Lung (tissue), 12 donors: ENCODE measurements around the gene ATRNL1. TPM values are rescaled to one million over a fixed set of nuclear protein-coding genes. Genes with fewer than 3 reads are reported as not detected.
"Not testable (repeated sequence)": the region's sequence is repeated elsewhere in the genome, so short reads cannot be mapped to it uniquely, and the experiment has no call there.

Source experiments
- ATAC-seq: fragments of 200-7000 bp; cut with Tn5 transposase; one replicate; pipeline ENCODE4 v1.9.1; 2020; ENCODE audit warnings: moderate number of reproducible peaks; ENCODE audit not compliant: insufficient read depth, low FRiP score
- DNase-seq, 3 donors: peaks; one replicate each; pipeline ENCODE4 v3.0.0-alpha.2; 2013 to 2017
- H3K27ac ChIP-seq, 2 donors: one replicate each; pipeline ENCODE4 v1.5.1; 2013; ENCODE audit warnings: mild to moderate bottlenecking in 2 of 2, moderate library complexity in 2 of 2, control low read depth in 1 of 2, inconsistent platforms in 1 of 2, low read depth in 1 of 2, low read length in 1 of 2
- H3K27me3 ChIP-seq, 3 donors: one replicate each; pipeline ENCODE4 v1.5.1; 2013; ENCODE audit warnings: low read length in 2 of 3; ENCODE audit not compliant: control insufficient read depth in 3 of 3, insufficient read depth in 3 of 3
- H3K36me3 ChIP-seq, 4 donors: one replicate each; pipeline ENCODE4 v1.5.1; 2013; ENCODE audit warnings: low read length in 4 of 4, mild to moderate bottlenecking in 1 of 4, moderate library complexity in 1 of 4; ENCODE audit not compliant: control insufficient read depth in 4 of 4, insufficient read depth in 4 of 4
- H3K4me1 ChIP-seq, 5 donors: one replicate each; pipeline ENCODE4 v1.5.1; 2013; ENCODE audit warnings: low read length in 5 of 5, mild to moderate bottlenecking in 2 of 5, moderate library complexity in 1 of 5; ENCODE audit not compliant: control insufficient read depth in 5 of 5, insufficient read depth in 5 of 5
- H3K4me3 ChIP-seq: one replicate; pipeline ENCODE4 v1.5.1; 2013; ENCODE audit warnings: mild to moderate bottlenecking, control low read depth, moderate library complexity
- H3K9ac ChIP-seq, 2 donors: one replicate each; pipeline ENCODE4 v1.5.1; 2013; ENCODE audit warnings: low read length in 2 of 2, control low read depth in 1 of 2; ENCODE audit not compliant: insufficient read depth in 1 of 2
- H3K9me3 ChIP-seq, 4 donors: one replicate each; pipeline ENCODE4 v1.5.1; 2013; ENCODE audit warnings: low read length in 3 of 4, mild to moderate bottlenecking in 1 of 4, moderate library complexity in 1 of 4; ENCODE audit not compliant: control insufficient read depth in 4 of 4, insufficient read depth in 3 of 4
- CTCF ChIP-seq: IDR thresholded peaks from 2 replicates; pipeline ENCODE4 v1.5.1; 2012; ENCODE audit warnings: mild to moderate bottlenecking; ENCODE audit errors: control extremely low read depth, extremely low read depth
- WGBS, 2 donors: extraction: QIAGEN DNeasy Blood & Tissue Kit; methylation state at CpG; one replicate each; pipeline ENCODE4 v1.1.7; 2013; 5-methylcytosine and 5-hydroxymethylcytosine counted together
- polyA plus RNA-seq, 2 donors: library from polyadenylated mRNA; stranded (reverse); fragments of 200-250 nt; gene quantifications; one replicate each; pipeline ENCODE4 v1.2.1, GENCODE V29; 2013
- total RNA-seq, 2 donors: library from RNA; depleted of rRNA in 1 of 2; stranded (reverse); fragments of >200 nt in 1 of 2; gene quantifications; one replicate each; pipeline ENCODE4 v1.2.1, GENCODE V29; 2014 to 2021
- donor health status: control.
- donor health status: control.
- donor health status: Bipolar disorder and iron deficiency.
- donor health status: healthy.
- donor health status: DM: yes; HTN: yes; CAD: no.

ATRNL1 gene
- total and polyA plus RNA-seq, 4 donors: 0.05 to 11.1 (median 0.24) TPM

GRCh38 chr10:115219203-115219602 is 126.0 kb downstream of the ATRNL1 start:
- no peak for TF ChIP-seq CTCF
- DNase-seq (no peak), ATAC-seq (no peak)
- Histone ChIP-seq H3K9me3 (no peaks in the 10 kb centered on the region), H3K27ac (no peak overlapping the region), H3K4me3 (no peak overlapping the region), H3K4me1 (no peaks in the 10 kb centered on the region), H3K36me3 (no peaks in the 10 kb centered on the region), H3K27me3 (no peaks in the 10 kb centered on the region), H3K9ac (no peak overlapping the region)
- 81 to 86% methylated on average over 3 of the region's 3 CpGs for WGBS, 2 donors

- no peak for DNase-seq
- no peak for ATAC-seq
- TF ChIP-seq CTCF: no peak
Measured at GRCh38 chr10:115222039-115222438, 128.9 kb downstream of the ATRNL1 start.

GRCh38 chr10:115239761-115240160 is 146.6 kb downstream of the ATRNL1 start:
- no peak for DNase-seq
- H3K9ac ChIP-seq: no peak overlapping the region
- ATAC-seq: no peak
- H3K27ac ChIP-seq: no peak overlapping the region
- no peaks in the 10 kb centered on the region for H3K36me3 ChIP-seq
- no peak for TF ChIP-seq CTCF
- no peaks in the 10 kb centered on the region for H3K9me3 ChIP-seq
- no peak overlapping the region for H3K4me3 ChIP-seq
- H3K4me1 ChIP-seq: no peaks in the 10 kb centered on the region
- H3K27me3 ChIP-seq: no peaks in the 10 kb centered on the region
- 84 to 93% methylated on average over 2 of the region's 2 CpGs for whole genome bisulfite sequencing, 2 donors

More at GRCh38 chr10:115222039-115222438, 128.9 kb downstream of the ATRNL1 start:
- Histone ChIP-seq H3K9ac (no peak overlapping the region), H3K4me3 (no peak overlapping the region), H3K27ac (no peak overlapping the region), H3K9me3 (no peaks in the 10 kb centered on the region), H3K36me3 (no peaks in the 10 kb centered on the region), H3K27me3 (no peaks in the 10 kb centered on the region), H3K4me1 (no peaks in the 10 kb centered on the region)

- H3K9me3 ChIP-seq: no peaks in the 10 kb centered on the region
- TF ChIP-seq CTCF: no peak
- no peak overlapping the region for H3K9ac ChIP-seq
- H3K36me3 ChIP-seq: no peaks in the 10 kb centered on the region
- H3K27me3 ChIP-seq: no peaks in the 10 kb centered on the region
- no peak for ATAC-seq
- WGBS, 2 donors: 89 to 93% methylated on average over 3 of the region's 3 CpGs
- no peaks in the 10 kb centered on the region for H3K4me1 ChIP-seq
- DNase-seq: no peak
- no peak overlapping the region for H3K4me3 ChIP-seq
- H3K27ac ChIP-seq: no peak overlapping the region
Measured at GRCh38 chr10:115250784-115251183, 157.6 kb downstream of the ATRNL1 start.

GRCh38 chr10:115253765-115254164 is 160.6 kb downstream of the ATRNL1 start:
- H3K9me3 ChIP-seq, DNase-seq, H3K36me3 ChIP-seq, H3K27me3 ChIP-seq, H3K27ac ChIP-seq, H3K9ac ChIP-seq, H3K4me3 ChIP-seq, ATAC-seq, H3K4me1 ChIP-seq: not testable (repeated sequence)
- WGBS, 2 donors: 94 to 97% methylated on average over 1 of the region's 1 CpG
